ENCODE measurements around the gene KCNIP3.

The KCNIP3 gene

GRCh38 chr2:95303191-95303919 lies 6.2 kb downstream of the KCNIP3 start:
- H3K27ac ChIP-seq: no peak overlapping the region
- TF ChIP-seq CTCF (conservative IDR thresholded peaks at IDR 0.05): no peak
- no peak for TF ChIP-seq ZFX (IDR thresholded peaks at IDR 0.05)

DNA sequence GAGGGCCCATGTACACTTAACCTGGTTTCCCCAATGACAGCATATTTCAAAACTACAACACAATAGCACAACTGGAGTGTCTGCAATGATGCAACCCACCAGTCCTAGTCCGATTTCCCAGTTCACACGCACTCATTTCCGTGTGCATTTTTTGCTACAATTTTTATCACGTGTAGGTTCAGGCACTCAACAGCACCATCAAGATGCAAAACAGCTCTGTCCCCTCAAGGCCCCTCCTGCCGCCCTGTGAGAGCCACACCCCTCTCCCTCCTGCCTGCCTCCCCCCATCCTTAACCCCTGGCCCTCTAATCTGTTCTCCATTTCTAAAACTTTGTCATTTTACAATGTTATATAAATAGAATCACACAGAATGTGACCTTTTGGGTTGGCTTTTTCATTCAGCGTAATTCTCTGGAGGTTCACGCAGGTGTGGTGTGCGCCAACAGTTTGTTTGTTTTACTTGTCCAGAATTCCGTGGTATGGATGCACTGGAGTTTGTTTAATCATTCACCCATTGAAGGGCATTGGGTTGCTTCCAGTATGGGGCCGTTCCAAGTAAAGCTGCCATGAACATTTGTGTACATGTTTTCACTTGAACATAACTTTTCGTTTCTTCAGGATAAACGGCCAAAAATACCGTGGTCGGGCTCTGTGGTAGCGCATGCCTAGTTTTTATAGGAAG lies 8.4 kb downstream of the KCNIP3 start:
- H3K27ac ChIP-seq: peak overlapping the region; percentile 77
- no peak for TF ChIP-seq CTCF (conservative IDR thresholded peaks at IDR 0.05)
- TF ChIP-seq ZFX (IDR thresholded peaks at IDR 0.05): no peak

- H3K27ac ChIP-seq: peak overlapping the region; percentile 77
- no peak for TF ChIP-seq ZFX (IDR thresholded peaks at IDR 0.05)
- TF ChIP-seq CTCF (conservative IDR thresholded peaks at IDR 0.05): no peak
Observed at GRCh38 chr2:95306336-95306895, 9.3 kb downstream of the KCNIP3 start.

- peak overlapping the region; percentile 77 for H3K27ac ChIP-seq
- TF ChIP-seq ZFX (IDR thresholded peaks at IDR 0.05) (no peak), CTCF (conservative IDR thresholded peaks at IDR 0.05) (no peak)
Observed at GRCh38 chr2:95307036-95307435, 9.9 kb downstream of the KCNIP3 start.

DNA sequence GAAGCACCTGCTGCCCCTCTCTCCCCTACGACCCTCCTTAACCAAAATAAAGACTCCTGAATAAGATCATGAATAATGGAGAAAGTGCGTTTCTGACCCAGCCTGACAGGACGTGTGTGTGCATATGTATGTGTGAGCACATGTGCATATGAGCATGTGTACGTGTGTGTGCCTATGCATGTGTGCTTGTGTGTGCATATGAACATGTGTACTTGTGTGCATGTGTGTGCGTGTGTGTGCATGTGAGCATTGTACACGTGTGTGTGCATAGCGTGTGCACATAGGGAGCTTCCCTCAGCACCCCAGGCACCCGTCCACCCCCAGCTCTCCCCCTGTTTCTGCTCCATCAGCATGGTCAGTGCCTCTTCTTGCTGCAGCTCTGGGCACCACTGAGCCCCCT lies 10.7 kb downstream of the KCNIP3 start:
- TF ChIP-seq CTCF (conservative IDR thresholded peaks at IDR 0.05) (no peak), ZFX (IDR thresholded peaks at IDR 0.05) (no peak)
- no peak overlapping the region for H3K27ac ChIP-seq

DNA sequence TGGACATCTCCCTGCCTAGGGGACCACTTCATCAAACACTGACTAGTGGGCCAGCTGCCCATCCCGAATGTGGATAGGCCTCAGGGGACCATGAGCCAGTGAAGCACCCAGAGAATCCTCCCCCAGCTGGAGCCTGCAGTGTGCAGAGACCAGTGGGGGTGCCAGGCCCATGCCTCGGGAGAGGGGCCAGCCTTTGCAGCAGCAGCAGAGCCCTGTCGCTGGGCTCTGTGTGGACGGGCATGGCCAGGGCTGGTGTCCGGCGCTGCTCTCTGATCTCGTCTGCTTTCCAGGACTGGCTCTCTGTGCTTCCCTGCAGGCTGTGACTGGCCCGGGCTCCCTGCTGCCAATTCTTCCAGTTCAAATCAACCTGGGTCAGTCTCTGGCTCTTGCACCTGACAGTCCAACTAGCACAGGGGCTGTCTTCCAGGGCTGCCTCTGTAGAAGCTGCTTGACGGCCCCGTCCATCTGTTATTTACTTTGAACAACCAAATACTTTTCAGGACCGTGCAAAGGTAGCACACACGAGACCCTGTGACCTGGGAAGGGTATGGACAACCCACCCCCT lies 11.4 kb downstream of the KCNIP3 start:
- no peak for TF ChIP-seq CTCF (conservative IDR thresholded peaks at IDR 0.05)
- H3K27ac ChIP-seq: no peak overlapping the region

GRCh38 chr2:95309599-95309998 lies 12.5 kb downstream of the KCNIP3 start:
- H3K27ac ChIP-seq: no peak overlapping the region
- TF ChIP-seq ZFX (IDR thresholded peaks at IDR 0.05) (no peak), CTCF (conservative IDR thresholded peaks at IDR 0.05) (no peak)

Measured in C4-2B (cell line).